ENCODE measurements around the gene ABHD16B. TPM values are rescaled to one million over a fixed set of nuclear protein-coding genes. Genes with fewer than 3 reads are reported as not detected.

ABHD16B gene
- total and polyA plus RNA-seq, 2 of the 13 experiments (the other 11 are each of a cell fraction or from before 2014, with no cell fraction given), result not detected

GRCh38 chr20:63854069-63854765 is 7.1 kb upstream of the ABHD16B start (continued):
- TF ChIP-seq ZNF687 (CRISPR knock-in tag; IDR thresholded peaks at IDR 0.05), result peak; percentile 67
- no peak for TF ChIP-seq THAP8 (CRISPR knock-in tag; IDR thresholded peaks at IDR 0.05; ENCODE audit: borderline replicate concordance)
- TF ChIP-seq ZNF574 (CRISPR knock-in tag; IDR thresholded peaks at IDR 0.05), result no peak
- 0 out of 2 replicates have a peak, but pooled peaks have one; percentile 31 for TF ChIP-seq KDM4B (CRISPR knock-in tag; IDR thresholded peaks at IDR 0.05)
- no peak; the same call in 1 of the 2 replicates for TF ChIP-seq ZNF333 (CRISPR knock-in tag; IDR thresholded peaks at IDR 0.05; ENCODE audit: borderline replicate concordance)
- no peak for TF ChIP-seq HNRNPLL (IDR thresholded peaks at IDR 0.05; ENCODE audit: low read depth, low read length, poor library complexity, severe bottlenecking)
- no peak for TF ChIP-seq ARID3A (IDR thresholded peaks at IDR 0.05; ENCODE audit: low read depth, low read length)
- TF ChIP-seq MXD1 (CRISPR knock-in tag; IDR thresholded peaks at IDR 0.05), result 0 out of 2 replicates have a peak, but pooled peaks have one; percentile 54

All from HepG2 (cell line).